SU-DHL-6 (cell line): ENCODE data around the gene HOXA10.

Source experiments
- H2AFZ ChIP-seq: fragments of 200-600 bp; sonication (generic); 2 replicates; pipeline ENCODE4 v1.6.1; 2014; ENCODE audit warnings: low read depth, mild to moderate bottlenecking, moderate library complexity, mixed read lengths, antibody characterized with exemption, low read length; ENCODE audit not compliant: severe bottlenecking
- H3F3A ChIP-seq: fragments of 200-600 bp; shearing (Covaris generic); 2 replicates; pipeline ENCODE4 v1.6.0; 2016; ENCODE audit warnings: antibody characterized with exemption, mild to moderate bottlenecking; ENCODE audit not compliant: insufficient read depth
- H3K27ac ChIP-seq: fragments of 200-600 bp; sonication (generic); 2 replicates; pipeline ENCODE4 v1.5.1; 2016; ENCODE audit warnings: low read depth, mild to moderate bottlenecking, low read length, moderate library complexity, mixed read lengths
- H3K27me3 ChIP-seq: fragments of 200-600 bp; sonication (generic), shearing (Covaris generic); 2 replicates; pipeline ENCODE4 v1.6.0; 2014; ENCODE audit warnings: mild to moderate bottlenecking, low read length
- H3K36me3 ChIP-seq: fragments of 200-600 bp; sonication (generic); 2 replicates; pipeline ENCODE4 v1.6.1; 2014; ENCODE audit warnings: mild to moderate bottlenecking, low read length, mixed read lengths
- H3K4me2 ChIP-seq: fragments of 300-600, 200-600 bp; shearing (Covaris generic), sonication (generic); 2 replicates; pipeline ENCODE4 v1.6.0; 2014; ENCODE audit warnings: low read length, low read depth, mild to moderate bottlenecking; ENCODE audit not compliant: poor library complexity, severe bottlenecking
- H3K4me3 ChIP-seq: fragments of 200-600 bp; sonication (generic); 2 replicates; pipeline ENCODE4 v1.5.1; 2014; ENCODE audit warnings: antibody characterized with exemption, low read length, mild to moderate bottlenecking, mixed read lengths; ENCODE audit not compliant: insufficient read depth, poor library complexity, severe bottlenecking
- H3K79me2 ChIP-seq: fragments of 200-600 bp; sonication (generic); 2 replicates; pipeline ENCODE4 v1.6.1; 2014; ENCODE audit warnings: mild to moderate bottlenecking, low read length, moderate library complexity; ENCODE audit not compliant: insufficient read depth
- H3K9ac ChIP-seq: fragments of 200-600 bp; sonication (generic); 2 replicates; pipeline ENCODE4 v1.7.0; 2014; ENCODE audit warnings: mild to moderate bottlenecking, low read length
- H3K9me2 ChIP-seq: fragments of 200-600 bp; sonication (generic); replicated peaks from 2 replicates; pipeline ENCODE4 v1.6.1; 2014; ENCODE audit warnings: low read length; ENCODE audit not compliant: insufficient read depth
- H3K9me3 ChIP-seq: fragments of 200-600 bp; sonication (generic); 2 replicates; pipeline ENCODE4 v1.6.1; 2014; ENCODE audit warnings: low read length, mixed read lengths; ENCODE audit not compliant: insufficient read depth
- H4K20me1 ChIP-seq: fragments of 200-600 bp; sonication (generic); 2 replicates; pipeline ENCODE4 v1.6.1; 2014; ENCODE audit warnings: low read depth, mild to moderate bottlenecking, antibody characterized with exemption, low read length, moderate library complexity, mixed read lengths
- EZH2phosphoT487 ChIP-seq: fragments of 200-600 bp; sonication (generic), shearing (Covaris generic); conservative IDR thresholded peaks from 2 replicates; pipeline ENCODE4 v1.6.1; 2018; ENCODE audit warnings: mild to moderate bottlenecking, antibody characterized with exemption, low read length, moderate library complexity, mixed read lengths
- TF ChIP-seq, protein P1 (sequence below): fragments of 200-600 bp; sonication (generic); IDR thresholded peaks from one replicate; pipeline ENCODE4 v1.5.1; 2017; ENCODE audit warnings: antibody characterized with exemption, mild to moderate bottlenecking, low read length, moderate library complexity; ENCODE audit not compliant: insufficient read depth, poor library complexity, severe bottlenecking

HOXA10 gene

GRCh38 chr7:27198138-27198841, 24.2 kb upstream of the HOXA10 start:
- H3K27ac ChIP-seq = no peak overlapping the region
- no peak overlapping the region for H3K4me3 ChIP-seq
- H3K79me2 ChIP-seq = no peaks in the 10 kb centered on the region
- no peak for TF ChIP-seq EZH2phosphoT487
- TF ChIP-seq, protein P1, sequence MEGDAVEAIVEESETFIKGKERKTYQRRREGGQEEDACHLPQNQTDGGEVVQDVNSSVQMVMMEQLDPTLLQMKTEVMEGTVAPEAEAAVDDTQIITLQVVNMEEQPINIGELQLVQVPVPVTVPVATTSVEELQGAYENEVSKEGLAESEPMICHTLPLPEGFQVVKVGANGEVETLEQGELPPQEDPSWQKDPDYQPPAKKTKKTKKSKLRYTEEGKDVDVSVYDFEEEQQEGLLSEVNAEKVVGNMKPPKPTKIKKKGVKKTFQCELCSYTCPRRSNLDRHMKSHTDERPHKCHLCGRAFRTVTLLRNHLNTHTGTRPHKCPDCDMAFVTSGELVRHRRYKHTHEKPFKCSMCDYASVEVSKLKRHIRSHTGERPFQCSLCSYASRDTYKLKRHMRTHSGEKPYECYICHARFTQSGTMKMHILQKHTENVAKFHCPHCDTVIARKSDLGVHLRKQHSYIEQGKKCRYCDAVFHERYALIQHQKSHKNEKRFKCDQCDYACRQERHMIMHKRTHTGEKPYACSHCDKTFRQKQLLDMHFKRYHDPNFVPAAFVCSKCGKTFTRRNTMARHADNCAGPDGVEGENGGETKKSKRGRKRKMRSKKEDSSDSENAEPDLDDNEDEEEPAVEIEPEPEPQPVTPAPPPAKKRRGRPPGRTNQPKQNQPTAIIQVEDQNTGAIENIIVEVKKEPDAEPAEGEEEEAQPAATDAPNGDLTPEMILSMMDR = no peak
- H3K4me2 ChIP-seq = no peak overlapping the region
- no peaks in the 10 kb centered on the region for H3K36me3 ChIP-seq
- no peaks in the 10 kb centered on the region for H3K9me2 ChIP-seq
- H4K20me1 ChIP-seq = no peaks in the 10 kb centered on the region
- no peaks in the 10 kb centered on the region for H3F3A ChIP-seq
- H2AFZ ChIP-seq = no peak overlapping the region
- H3K9ac ChIP-seq = no peak overlapping the region
- H3K27me3 ChIP-seq = no peaks in the 10 kb centered on the region
- H3K9me3 ChIP-seq = no peaks in the 10 kb centered on the region

- TF ChIP-seq, protein P1 = no peak
- no peak overlapping the region for H3K27ac ChIP-seq
- no peaks in the 10 kb centered on the region for H4K20me1 ChIP-seq
- H3K36me3 ChIP-seq = no peaks in the 10 kb centered on the region
- H3K27me3 ChIP-seq = no peaks in the 10 kb centered on the region
- H3K9ac ChIP-seq = no peak overlapping the region
- no peaks in the 10 kb centered on the region for H3K9me2 ChIP-seq
- no peaks in the 10 kb centered on the region for H3K9me3 ChIP-seq
- no peak overlapping the region for H3K4me3 ChIP-seq
- H3K79me2 ChIP-seq = no peaks in the 10 kb centered on the region
- H3K4me2 ChIP-seq = no peak overlapping the region
- H3F3A ChIP-seq = no peaks in the 10 kb centered on the region
- no peak overlapping the region for H2AFZ ChIP-seq
These were observed 23.3 kb upstream of the HOXA10 start for GRCh38 chr7:27197137-27198042.

- Histone ChIP-seq H3K9me2 (no peaks in the 10 kb centered on the region), H3K9ac (no peak overlapping the region), H4K20me1 (no peaks in the 10 kb centered on the region), H3K27me3 (no peaks in the 10 kb centered on the region), H3K36me3 (no peaks in the 10 kb centered on the region), H3K9me3 (no peaks in the 10 kb centered on the region), H3K27ac (no peak overlapping the region), H3K79me2 (no peaks in the 10 kb centered on the region), H3K4me2 (no peak overlapping the region), H2AFZ (no peak overlapping the region), H3F3A (no peaks in the 10 kb centered on the region), H3K4me3 (no peak overlapping the region)
- TF ChIP-seq, protein P1 = peak; percentile 90
- TF ChIP-seq EZH2phosphoT487 = no peak
These were observed 22.2 kb upstream of the HOXA10 start for GRCh38 chr7:27196287-27196767.
